HepG2 (cell line): ENCODE results near the gene PFDN5. TPM values are rescaled to one million over a fixed set of nuclear protein-coding genes. Genes with fewer than 3 reads are reported as not detected.

ENCODE experiments used
- ATAC-seq: fragments of 200-7000 bp; cut with Tn5 transposase; 3 replicates; pipeline ENCODE4 v1.9.1; 2020; ENCODE audit warnings: mild to moderate bottlenecking, moderate library complexity
- BruUV-seq: library from RNA; stranded (reverse); fragments of 400-500 nt; replicated peaks from 2 replicates; lab custom pipeline; 2021; lab: Mats Ljungman, UMichigan
- CTCF ChIA-PET: fragments of 300-600 bp; formaldehyde crosslinking; extraction: SDS; loops from one replicate; lab custom pipeline; 2021; ENCODE audit warnings: low total read pairs, inconsistent platforms, low intra/inter-chr PET ratio; lab: Yijun Ruan, JAX
- POLR2A ChIA-PET: fragments of 350-600 bp; sonication (Branson Sonifier 250); formaldehyde crosslinking; loops from one replicate; lab custom pipeline; 2020; ENCODE audit warnings: antibody characterized with exemption, inconsistent platforms; lab: Yijun Ruan, JAX
- DNase-seq: peaks from one replicate; pipeline ENCODE4 v3.0.0-alpha.2; 2015; ENCODE audit warnings: low spot score
- FAIRE-seq: peaks from 3 replicates; lab custom pipeline; 2011; peaks lifted over from hg19 to GRCh38; lab: Jason Lieb, UNC
- H2AFZ ChIP-seq: one replicate; pipeline ENCODE4 v1.6.1; 2011; ENCODE audit warnings: low read length, inconsistent platforms
- H3K27ac ChIP-seq: fragments of 300-600 bp; 3 replicates; pipeline ENCODE4 v1.8.0; 2011; ENCODE audit warnings: mixed run types, mild to moderate bottlenecking, mixed read lengths, low read length, inconsistent platforms; ENCODE audit not compliant: insufficient read depth; ENCODE audit errors: extremely low read length
- H3K27me3 ChIP-seq, 2 experiments: fragments of 200-600 bp in 1 of 2; 2 replicates in 1 of 2; 3 replicates in 1 of 2; pipeline versions ENCODE4 v1.6.0 to v1.8.0; 2011; ENCODE audit warnings: low read length in 2 of 2, mild to moderate bottlenecking in 2 of 2, moderate library complexity in 2 of 2, inconsistent platforms in 1 of 2; ENCODE audit not compliant: insufficient read depth in 2 of 2, control insufficient read depth in 1 of 2
- H3K36me3 ChIP-seq, 2 experiments: fragments of 200-600 bp in 1 of 2; replicated peaks in 1 of 2; 2 replicates in 1 of 2; 3 replicates in 1 of 2; pipeline versions ENCODE4 v1.5.1 to v1.8.0; 2011; ENCODE audit warnings: low read length in 2 of 2, inconsistent platforms in 1 of 2; ENCODE audit not compliant: insufficient read depth in 2 of 2, control insufficient read depth in 1 of 2
- H3K4me1 ChIP-seq: 2 replicates; pipeline ENCODE4 v1.5.1; 2012; ENCODE audit warnings: low read length, inconsistent platforms; ENCODE audit not compliant: insufficient read depth
- H3K4me2 ChIP-seq: 2 replicates; pipeline ENCODE4 v1.6.0; 2011; ENCODE audit warnings: low read depth, low read length, inconsistent platforms
- H3K4me3 ChIP-seq, 3 experiments: fragments of 200-600 bp in 1 of 3; sonication (generic), shearing (Covaris generic) in 1 of 3; replicated peaks in 1 of 3; 2 replicates each; pipeline ENCODE4 v1.5.1; 2011 to 2016; ENCODE audit warnings: low read length in 3 of 3, inconsistent platforms in 2 of 3, low read depth in 2 of 3, mild to moderate bottlenecking in 2 of 3, control low read depth in 1 of 3, mixed read lengths in 1 of 3; ENCODE audit not compliant: insufficient read depth in 1 of 3
- H3K79me2 ChIP-seq: one replicate; pipeline ENCODE4 v1.6.1; 2011; ENCODE audit warnings: low read length, inconsistent platforms; ENCODE audit not compliant: insufficient read depth
- H3K9ac ChIP-seq: 2 replicates; pipeline ENCODE4 v1.6.0; 2011; ENCODE audit warnings: mild to moderate bottlenecking, low read depth, low read length, inconsistent platforms; ENCODE audit not compliant: insufficient read depth
- H3K9me3 ChIP-seq: 2 replicates; pipeline ENCODE4 v1.5.1; 2012; ENCODE audit warnings: mild to moderate bottlenecking, low read length
- H4K20me1 ChIP-seq: 2 replicates; pipeline ENCODE4 v1.6.0; 2011; ENCODE audit warnings: inconsistent platforms, mild to moderate bottlenecking, low read length, moderate library complexity; ENCODE audit not compliant: insufficient read depth
- BCL6 ChIP-seq: IDR thresholded peaks from 2 replicates; pipeline ENCODE4 v1.6.1; 2016; ENCODE audit warnings: missing genetic modification reagents, missing compliant biosample characterization
- FOSL2 ChIP-seq: sonication (generic); formaldehyde crosslinking; IDR thresholded peaks from 2 replicates; pipeline ENCODE4 v1.4.0; 2020; ENCODE audit warnings: missing genetic modification reagents
- HOXA3 ChIP-seq: sonication (generic); formaldehyde crosslinking; IDR thresholded peaks from 2 replicates; pipeline ENCODE4 v1.5.0; 2020; ENCODE audit warnings: missing genetic modification reagents
- MYC ChIP-seq: sonication (generic); formaldehyde crosslinking; IDR thresholded peaks from 2 replicates; pipeline ENCODE4 v1.9.0; 2021; ENCODE audit warnings: missing genetic modification reagents, borderline replicate concordance
- NCOA2 ChIP-seq: sonication (generic); formaldehyde crosslinking; IDR thresholded peaks from 2 replicates; pipeline ENCODE4 v1.8.0; 2022; ENCODE audit warnings: inconsistent platforms
- PPARG ChIP-seq: conservative IDR thresholded peaks from 2 replicates; pipeline ENCODE4 v1.6.1; 2016; ENCODE audit warnings: missing biosample characterization, missing genetic modification reagents
- SOX5 ChIP-seq: IDR thresholded peaks from 2 replicates; pipeline ENCODE4 v1.6.1; 2016; ENCODE audit warnings: borderline replicate concordance
- ZBTB33 ChIP-seq: sonication (generic); formaldehyde crosslinking; IDR thresholded peaks from 2 replicates; pipeline ENCODE4 v1.4.0; 2020; ENCODE audit warnings: missing genetic modification reagents
- ZMYM4 ChIP-seq: sonication (generic); formaldehyde crosslinking; IDR thresholded peaks from 2 replicates; pipeline ENCODE4 v1.8.1; 2023; ENCODE audit warnings: mild to moderate bottlenecking, missing genetic modification reagents
- ZNF124 ChIP-seq: sonication (generic); formaldehyde crosslinking; IDR thresholded peaks from 2 replicates; pipeline ENCODE4 v1.4.0; 2020; ENCODE audit warnings: missing genetic modification reagents
- ZNF446 ChIP-seq: sonication (generic); formaldehyde crosslinking; IDR thresholded peaks from 2 replicates; pipeline ENCODE4 v1.5.0; 2020; ENCODE audit warnings: mild to moderate bottlenecking, missing genetic modification reagents
- ZNF687 ChIP-seq: sonication (generic); formaldehyde crosslinking; IDR thresholded peaks from 2 replicates; pipeline ENCODE4 v1.5.1; 2020; ENCODE audit warnings: mild to moderate bottlenecking, missing genetic modification reagents, moderate library complexity
- ZNF749 ChIP-seq: sonication (generic); formaldehyde crosslinking; IDR thresholded peaks from 2 replicates; pipeline ENCODE4 v1.8.0; 2022; ENCODE audit warnings: mild to moderate bottlenecking, missing genetic modification reagents, moderate library complexity, borderline replicate concordance
- ZNF776 ChIP-seq: sonication (generic); formaldehyde crosslinking; IDR thresholded peaks from 2 replicates; pipeline ENCODE4 v1.4.0; 2020; ENCODE audit warnings: mild to moderate bottlenecking, missing genetic modification reagents
- WGBS: methylation state at CpG from one replicate; pipeline ENCODE4 v1.1.6; 2017; ENCODE audit warnings: low lambda C conversion rate; 5-methylcytosine and 5-hydroxymethylcytosine counted together
- in situ Hi-C: cut with HindIII; loops from 2 replicates; pipeline ENCODE4 v1.10.0; 2017; ENCODE audit warnings: low pct_unique_long_range_greater_than_20kb; ENCODE audit not compliant: extremely low pct_ligation_motif_present
- intact Hi-C: fragments of 100-400 bp; cut with micrococcal nuclease; formaldehyde crosslinking; loops from one replicate; pipeline ENCODE4 v1.10.0; 2022; ENCODE audit not compliant: unreplicated experiment
- polyA plus RNA-seq, 8 experiments: library from polyadenylated mRNA; depleted of rRNA in 3 of 8; stranded (reverse) in 7 of 8; unstranded in 1 of 8; fragments of >200 nt; fragmentation: Illumina TruSeq in 4 of 8; extraction: Trizol in 4 of 8; gene quantifications; 2 replicates each; pipeline versions ENCODE4 v1.2.1 to v1.2.3, GENCODE V29; 2011 to 2016; ENCODE audit warnings: low read depth in 4 of 8, missing spikeins in 1 of 8, mixed read lengths in 1 of 8; ENCODE audit not compliant: insufficient read depth in 1 of 8
- total RNA-seq, 5 experiments: library from RNA; depleted of rRNA; stranded (reverse); fragments of >200 nt; fragmentation: Illumina TruSeq; extraction: Trizol; gene quantifications; 2 replicates each; pipeline ENCODE4 v1.2.3, GENCODE V29; 2016; ENCODE audit warnings: low read depth in 1 of 5

The PFDN5 gene
- total and polyA plus RNA-seq, 2 of the 13 experiments (the other 11 are each of a cell fraction or from before 2014, with no cell fraction given), result 449 to 462 TPM

GRCh38 chr12:53295070-53295890, at the start of gene PFDN5 (continued):
- TF ChIP-seq ZNF749 (CRISPR knock-in tag), result peak; percentile 51; the same call in 1 of the 2 replicates
- no peak for TF ChIP-seq ZNF124
- TF ChIP-seq ZNF687 (CRISPR knock-in tag), result peak; percentile 79
- TF ChIP-seq ZMYM4 (CRISPR knock-in tag), result peak; percentile 54; the same call in 1 of the 2 replicates

GRCh38 chr12:53251477-53252348, 43.6 kb upstream of the PFDN5 start:
- peak; percentile 92 for FAIRE-seq
- TSS peak; percentile 88 for BruUV-seq
- H3K4me3 ChIP-seq, result peak overlapping the region; percentile 85 to 96 (median 93)
- peak overlapping the region; percentile 86 for H3K9ac ChIP-seq
- DNase-seq, result peak; percentile 81
- no peaks in the 10 kb centered on the region for H4K20me1 ChIP-seq
- H3K27me3 ChIP-seq, result no peaks in the 10 kb centered on the region
- WGBS, result 1% methylated on average over 16 of the region's 51 CpGs
- intact Hi-C loops, result loop anchor here (5.0 kb wide), 1 partner anchor 39 kb away; no protein-coding TSS in a partner anchor
- CTCF ChIA-PET, result interaction anchor here (2.6 kb wide), 1 partner anchor 39 kb away, joined by 21 read pairs; no protein-coding TSS in a partner anchor
- H2AFZ ChIP-seq, result peak overlapping the region; percentile 86
- ATAC-seq, result peak; percentile 85
- H3K9me3 ChIP-seq, result no peaks in the 10 kb centered on the region
- H3K4me1 ChIP-seq, result peaks cover 37% of the 10 kb centered on the region
- peak overlapping the region; percentile 80 for H3K27ac ChIP-seq
- in situ Hi-C loops, result no loop called here
- H3K4me2 ChIP-seq, result peak overlapping the region; percentile 97
- POLR2A ChIA-PET, result interaction anchor here (0.6 to 2.6 kb wide), 11 partner anchors 10 to 77 kb away, joined by 3 to 17 read pairs (median 5); partner anchors contain the start of genes AAAS, CSAD, MYG1 and PFDN5
- peaks cover 13% of the 10 kb centered on the region for H3K79me2 ChIP-seq
- H3K36me3 ChIP-seq, result peaks cover 0 to 5% of the 10 kb centered on the region in 2 experiments; a peak in 2 of 5 replicates
- peak; percentile 90 for TF ChIP-seq HOXA3 (CRISPR knock-in tag)
- peak; percentile 76 for TF ChIP-seq PPARG (CRISPR knock-in tag)
- peak; percentile 62 for TF ChIP-seq MYC (CRISPR knock-in tag)
- no peak for TF ChIP-seq ZNF446 (CRISPR knock-in tag)
- peak; percentile 12; the same call in 1 of the 2 replicates for TF ChIP-seq BCL6 (CRISPR knock-in tag)
- TF ChIP-seq ZBTB33 (CRISPR knock-in tag), result peak; percentile 9; the same call in 1 of the 2 replicates
- peak; percentile 33; the same call in 1 of the 2 replicates for TF ChIP-seq FOSL2 (CRISPR knock-in tag)
- TF ChIP-seq NCOA2, result 0 out of 2 replicates have a peak, but pooled peaks have one; percentile 39
- peak; percentile 38; the same call in 1 of the 2 replicates for TF ChIP-seq ZNF776 (CRISPR knock-in tag)
- TF ChIP-seq SOX5 (CRISPR knock-in tag), result peak; percentile 21; the same call in 1 of the 2 replicates
